ENCODE data around the gene C12orf76.
A peak's percentile ranks its signal among the peaks of the same experiment; 100 is the strongest.
"Not testable (repeated sequence)": the region's sequence is repeated elsewhere in the genome, so short reads cannot be mapped to it uniquely, and the experiment has no call there.

C12orf76 gene, protein sequence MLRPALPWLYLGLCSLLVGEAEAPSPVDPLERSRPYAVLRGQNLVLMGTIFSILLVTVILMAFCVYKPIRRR

DNA sequence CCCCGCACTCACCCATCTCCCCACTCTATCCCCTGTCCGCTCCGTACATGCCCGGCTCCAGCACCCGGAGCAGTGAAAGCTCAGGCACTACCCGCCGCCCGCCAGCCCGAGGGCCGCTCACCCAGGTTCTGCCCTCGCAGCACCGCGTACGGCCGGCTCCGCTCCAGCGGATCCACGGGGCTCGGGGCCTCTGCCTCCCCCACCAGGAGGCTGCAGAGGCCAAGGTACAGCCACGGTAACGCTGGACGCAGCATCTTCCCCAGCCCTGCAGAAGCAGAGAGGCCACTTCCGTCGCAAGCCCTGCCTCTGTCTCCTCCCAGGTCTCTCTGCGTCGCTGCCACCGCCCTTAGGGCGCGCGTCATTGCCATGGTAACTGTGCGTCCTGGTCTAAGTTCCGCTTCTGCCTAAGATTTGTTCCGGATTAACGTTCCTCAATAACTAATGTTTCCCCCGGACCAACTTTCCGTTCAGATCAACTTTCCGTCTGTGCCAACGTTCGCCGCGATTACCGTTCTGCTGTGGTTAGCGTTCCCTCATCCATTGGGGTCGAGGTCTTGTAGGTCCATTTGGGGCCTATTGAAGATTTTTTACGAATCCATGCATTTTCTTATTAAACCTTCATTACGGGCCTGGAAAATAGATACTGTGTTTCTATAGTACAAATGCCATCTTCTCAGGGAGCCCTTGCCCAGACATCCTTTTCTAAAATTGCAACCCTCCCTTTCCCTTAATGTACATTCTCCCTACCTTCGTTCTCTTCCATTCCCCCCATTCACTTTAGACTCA lies at the start of gene C12orf76:
TSS of gene C12orf76 (minus strand) at position 281 of the 786 bp plus-strand sequence. CDS start at position 254, 27 bp downstream.
- peak within 1 kb of the TSS; percentile 81 for H3K4me3 ChIP-seq (ENCODE audit: low read length)
- TF ChIP-seq, protein P1, sequence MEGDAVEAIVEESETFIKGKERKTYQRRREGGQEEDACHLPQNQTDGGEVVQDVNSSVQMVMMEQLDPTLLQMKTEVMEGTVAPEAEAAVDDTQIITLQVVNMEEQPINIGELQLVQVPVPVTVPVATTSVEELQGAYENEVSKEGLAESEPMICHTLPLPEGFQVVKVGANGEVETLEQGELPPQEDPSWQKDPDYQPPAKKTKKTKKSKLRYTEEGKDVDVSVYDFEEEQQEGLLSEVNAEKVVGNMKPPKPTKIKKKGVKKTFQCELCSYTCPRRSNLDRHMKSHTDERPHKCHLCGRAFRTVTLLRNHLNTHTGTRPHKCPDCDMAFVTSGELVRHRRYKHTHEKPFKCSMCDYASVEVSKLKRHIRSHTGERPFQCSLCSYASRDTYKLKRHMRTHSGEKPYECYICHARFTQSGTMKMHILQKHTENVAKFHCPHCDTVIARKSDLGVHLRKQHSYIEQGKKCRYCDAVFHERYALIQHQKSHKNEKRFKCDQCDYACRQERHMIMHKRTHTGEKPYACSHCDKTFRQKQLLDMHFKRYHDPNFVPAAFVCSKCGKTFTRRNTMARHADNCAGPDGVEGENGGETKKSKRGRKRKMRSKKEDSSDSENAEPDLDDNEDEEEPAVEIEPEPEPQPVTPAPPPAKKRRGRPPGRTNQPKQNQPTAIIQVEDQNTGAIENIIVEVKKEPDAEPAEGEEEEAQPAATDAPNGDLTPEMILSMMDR (conservative IDR thresholded peaks at IDR 0.05; ENCODE audit: low read length), result no peak
- peak; percentile 96 for DNase-seq (ENCODE audit: low read depth)

DNA sequence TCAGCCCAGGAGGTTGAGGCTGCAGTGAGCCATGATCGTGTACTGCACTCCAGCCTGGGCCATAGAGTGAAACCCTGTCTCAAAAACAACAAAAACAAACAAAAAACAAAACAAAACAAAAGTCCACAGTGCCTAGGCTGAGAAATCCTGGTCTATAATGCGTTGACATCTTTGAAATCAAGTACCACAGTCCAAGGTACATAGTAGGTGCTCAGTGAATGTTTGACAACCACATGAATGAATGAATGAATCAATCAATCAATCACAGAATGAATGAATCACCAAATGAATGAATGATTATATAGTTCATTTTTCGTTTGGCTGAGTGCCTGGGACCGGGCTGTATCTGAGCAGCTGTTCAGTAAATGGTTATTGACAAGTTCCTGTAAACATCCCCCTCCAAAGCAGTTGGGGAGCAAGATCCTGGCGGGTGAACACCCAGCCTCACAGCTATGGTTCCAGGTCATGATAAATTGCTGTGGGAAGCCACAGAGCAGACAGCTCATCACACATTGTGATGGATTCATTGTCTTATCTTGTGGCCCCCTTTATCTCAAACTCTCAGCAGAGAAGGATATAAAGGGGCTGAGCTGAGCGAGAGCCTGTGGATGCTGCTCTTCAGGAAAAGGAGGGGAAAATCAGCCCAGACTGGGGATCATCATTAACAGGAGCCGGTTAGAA lies 45.4 kb upstream of the C12orf76 start:
- no peak for DNase-seq (ENCODE audit: low read depth)

DNA sequence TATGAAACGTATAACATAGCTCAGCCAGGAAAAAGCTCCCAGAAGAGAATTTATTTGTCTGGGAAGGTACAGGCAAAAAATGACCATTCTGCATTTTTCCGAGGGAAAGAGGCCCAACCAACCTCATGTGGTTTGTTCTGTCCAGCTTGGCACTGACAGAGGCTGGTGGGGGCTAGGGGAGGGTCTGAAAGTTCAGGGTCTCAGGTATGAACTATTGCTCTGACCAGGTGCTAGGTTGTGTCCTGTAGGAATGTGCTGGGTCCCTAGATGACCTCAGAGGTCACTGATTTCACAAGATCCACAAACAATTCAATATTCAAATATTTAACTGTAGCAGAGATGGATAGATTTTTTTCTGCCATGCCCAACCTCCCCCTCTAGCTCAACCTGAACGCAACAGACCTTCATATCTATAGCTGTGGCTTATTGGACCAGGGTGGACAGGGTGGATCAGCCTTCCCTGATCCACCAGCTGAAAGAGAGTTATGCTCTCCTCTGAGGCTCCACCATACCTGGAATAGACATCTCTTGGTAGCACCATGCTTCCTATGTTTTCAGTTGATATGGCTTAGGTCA lies 42.9 kb upstream of the C12orf76 start:
- H3K4me3 ChIP-seq (ENCODE audit: low read length), result no peak overlapping the region
- DNase-seq (ENCODE audit: low read depth), result no peak
- TF ChIP-seq, protein P1 (conservative IDR thresholded peaks at IDR 0.05; ENCODE audit: low read length), result no peak

More for the DNA sequence above, 45.4 kb upstream of the C12orf76 start:
- TF ChIP-seq, protein P1 (conservative IDR thresholded peaks at IDR 0.05; ENCODE audit: low read length), result no peak
- H3K4me3 ChIP-seq (ENCODE audit: low read length), result no peak overlapping the region

DNA sequence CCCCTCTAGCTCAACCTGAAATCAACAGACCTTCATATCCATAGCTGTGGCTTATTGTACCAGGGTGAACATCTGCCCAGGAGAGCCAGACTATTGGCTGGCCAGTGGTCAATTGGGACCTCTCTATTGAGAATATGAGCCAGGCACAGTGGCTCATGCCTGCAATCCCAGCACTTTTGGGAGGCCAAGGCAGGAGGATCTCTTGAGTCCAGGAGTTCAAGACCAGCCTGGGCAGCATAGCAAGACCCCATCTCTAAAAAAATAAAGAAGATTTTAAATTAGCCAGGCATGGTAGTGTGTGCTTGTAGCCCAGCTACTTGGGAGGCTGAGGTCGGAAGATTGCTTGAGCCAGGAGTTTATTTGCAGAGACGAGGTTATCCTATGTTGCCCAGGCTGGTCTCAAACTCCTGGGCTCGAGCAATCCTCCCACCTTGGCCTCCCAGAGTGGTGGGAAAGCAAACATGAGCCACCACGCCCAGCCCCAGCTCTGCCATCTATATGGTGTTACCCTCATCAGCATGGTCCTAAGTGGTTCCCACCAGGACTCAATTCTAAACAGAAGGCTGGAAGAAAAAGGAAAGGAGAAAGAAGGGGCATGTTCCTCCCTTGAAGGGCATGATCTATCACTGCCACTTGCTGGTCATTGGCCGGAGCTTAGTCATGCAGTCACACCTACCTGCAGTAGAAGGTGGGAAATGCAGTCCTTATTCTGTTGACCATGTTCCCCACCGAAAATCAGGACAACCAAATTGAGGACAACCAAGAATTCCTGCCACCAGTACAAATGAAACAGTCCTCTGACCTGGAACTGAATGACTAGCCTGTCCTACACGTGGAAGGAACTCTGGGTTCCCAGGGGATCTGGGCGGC lies 42.2 kb upstream of the C12orf76 start:
- TF ChIP-seq, protein P1 (conservative IDR thresholded peaks at IDR 0.05; ENCODE audit: low read length), result no peak
- H3K4me3 ChIP-seq (ENCODE audit: low read length), result no peak overlapping the region
- no peak for DNase-seq (ENCODE audit: low read depth)

DNA sequence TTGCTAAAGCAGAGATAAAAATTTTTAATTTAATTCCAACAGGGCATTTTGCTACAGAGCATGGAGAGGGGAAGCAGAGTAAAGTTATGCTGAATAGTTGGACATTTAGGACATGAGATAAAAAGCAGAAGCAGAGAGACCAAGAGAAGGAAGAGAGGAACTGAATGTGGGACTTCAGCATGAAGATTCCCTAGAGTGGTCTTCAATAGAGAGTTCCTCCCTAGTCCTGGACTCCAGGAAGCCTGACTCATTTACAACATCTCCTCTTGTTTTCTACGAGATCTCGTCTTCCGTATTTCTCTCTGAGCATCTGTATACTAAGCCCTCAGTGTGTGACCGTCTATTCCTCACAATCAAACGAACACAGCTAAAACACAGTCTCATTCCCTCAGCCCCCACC lies 40.6 kb upstream of the C12orf76 start:
- TF ChIP-seq, protein P1 (conservative IDR thresholded peaks at IDR 0.05; ENCODE audit: low read length), result no peak
- no peak overlapping the region for H3K4me3 ChIP-seq (ENCODE audit: low read length)
- no peak for DNase-seq (ENCODE audit: low read depth)

DNA sequence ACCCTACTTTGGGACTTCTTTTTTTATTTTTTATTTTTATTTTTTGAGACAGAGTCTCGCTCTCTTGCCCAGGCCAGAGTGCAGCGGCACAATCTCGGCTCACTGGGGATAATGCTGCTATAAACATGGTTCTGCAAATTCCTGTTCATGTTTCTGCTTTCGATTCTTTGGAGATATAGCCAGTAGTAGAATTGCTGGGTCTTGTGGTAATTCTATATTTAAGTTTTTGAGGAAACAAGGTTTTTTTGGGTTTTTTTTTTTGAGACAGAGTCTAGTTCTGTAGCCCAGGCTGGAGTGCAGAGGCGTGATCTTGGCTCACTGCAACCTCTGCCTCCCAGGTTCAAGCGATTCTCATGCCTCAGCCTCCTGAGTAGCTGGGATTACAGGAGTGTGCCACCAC lies 39.9 kb upstream of the C12orf76 start:
- DNase-seq (ENCODE audit: low read depth); H3K4me3 ChIP-seq (ENCODE audit: low read length): not testable (repeated sequence)

All from AG10803 (cell line).